Kidney tubule cell (primary cell): ENCODE measurements around the gene NDUFAF2.
"Not testable (repeated sequence)": the region's sequence is repeated elsewhere in the genome, so short reads cannot be mapped to it uniquely, and the experiment has no call there.

Source experiments
- DNase-seq: peaks from one replicate; pipeline ENCODE4 v3.0.0-alpha.2; 2018; ENCODE audit warnings: low spot score

The NDUFAF2 gene, protein sequence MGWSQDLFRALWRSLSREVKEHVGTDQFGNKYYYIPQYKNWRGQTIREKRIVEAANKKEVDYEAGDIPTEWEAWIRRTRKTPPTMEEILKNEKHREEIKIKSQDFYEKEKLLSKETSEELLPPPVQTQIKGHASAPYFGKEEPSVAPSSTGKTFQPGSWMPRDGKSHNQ

DNA sequence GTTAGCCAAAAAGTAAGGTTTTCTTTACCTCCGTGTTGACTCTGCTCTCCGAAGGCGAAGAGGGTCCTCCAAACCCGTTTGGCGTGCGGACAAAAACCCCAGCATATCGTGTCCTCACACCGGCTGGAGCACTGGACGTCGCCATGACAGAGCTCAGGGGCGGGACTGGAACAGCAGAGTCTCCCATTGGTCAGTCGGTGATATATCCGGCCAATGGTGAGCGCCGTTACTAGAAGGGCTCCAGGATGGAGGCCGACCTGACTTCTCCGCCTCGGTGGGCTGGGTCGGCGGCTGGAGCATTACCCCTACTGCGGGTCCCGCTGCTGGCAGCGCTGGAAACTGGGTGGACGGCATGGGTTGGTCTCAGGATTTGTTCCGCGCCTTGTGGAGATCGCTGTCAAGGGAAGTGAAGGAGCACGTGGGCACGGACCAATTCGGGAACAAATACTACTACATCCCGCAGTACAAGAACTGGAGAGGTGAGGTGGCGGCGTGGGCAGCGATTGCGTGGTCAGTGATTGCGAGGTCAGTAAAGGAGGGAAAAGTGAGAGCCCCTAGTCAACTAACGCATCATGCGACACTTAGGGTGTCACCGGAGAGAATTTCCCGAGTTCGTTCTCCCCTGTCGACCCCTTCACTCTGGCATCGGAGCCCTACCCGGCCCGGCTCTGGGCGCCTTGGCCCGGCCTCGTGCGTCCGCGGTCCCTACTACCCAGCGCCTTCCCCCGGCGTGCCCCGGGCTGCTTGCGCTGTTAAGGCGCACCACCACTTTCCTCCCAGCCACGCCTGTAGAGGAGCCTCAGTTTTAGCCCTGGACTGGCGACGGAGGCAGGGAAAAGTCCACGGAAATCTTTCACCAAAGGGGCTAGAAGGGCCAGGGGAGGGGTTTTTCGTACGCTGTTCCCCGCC is at the start of gene NDUFAF2, which contains the start of gene ERCC8:
Gene NDUFAF2 (plus strand): TSS at position 302 of the 909 bp plus-strand sequence. CDS start 51 bp downstream, at position 353.
Gene ERCC8 (minus strand): TSS at position 167 of the 909 bp plus-strand sequence. CDS start 62 bp downstream, at position 105.
- DNase-seq, result peak; percentile 92

GRCh38 chr5:60896991-60897390 is 48.0 kb upstream of the NDUFAF2 start:
- DNase-seq, result no peak

- no peak for DNase-seq
These were observed 41.6 kb upstream of the NDUFAF2 start for GRCh38 chr5:60903356-60903755.

DNA sequence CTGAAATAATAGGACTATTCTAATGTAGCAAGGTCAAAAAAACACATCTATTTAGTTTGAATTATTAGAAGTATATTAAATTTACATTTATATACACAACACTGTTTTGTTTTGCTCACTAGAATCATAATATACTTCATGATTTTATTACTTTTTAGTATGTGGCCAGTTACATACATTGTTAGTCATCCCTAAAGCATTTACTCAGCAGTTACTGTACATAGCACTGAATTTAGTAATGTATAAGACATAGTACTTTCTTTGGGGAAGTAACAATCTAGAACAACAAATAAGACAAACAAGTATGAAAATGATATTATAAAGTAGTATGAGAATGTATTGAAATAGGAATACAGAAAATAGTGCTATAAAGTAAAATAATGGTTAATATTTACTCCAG is 28.4 kb upstream of the NDUFAF2 start:
- DNase-seq, result no peak

DNA sequence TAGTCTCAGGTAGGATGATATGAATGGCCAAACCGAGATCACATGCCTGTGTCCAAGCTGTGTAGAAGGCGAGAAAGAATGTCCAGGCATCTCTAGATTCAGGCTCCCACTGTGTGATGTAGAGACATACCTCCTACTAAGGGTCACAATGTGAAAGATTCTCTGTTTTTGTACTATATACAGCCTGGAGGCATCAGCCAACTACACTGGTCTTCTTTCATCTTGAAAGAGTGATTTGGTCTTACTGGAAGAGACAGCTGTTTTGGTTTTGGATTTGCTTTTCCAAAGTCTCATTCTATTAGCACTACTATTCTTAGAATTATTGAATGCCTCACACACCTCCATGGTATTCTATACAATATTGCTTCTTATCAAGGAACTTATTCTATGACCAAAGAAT is 26.5 kb upstream of the NDUFAF2 start:
- DNase-seq, result no peak

- no peak for DNase-seq
These were observed 17.6 kb upstream of the NDUFAF2 start for GRCh38 chr5:60927450-60927849.

- DNase-seq, result no peak
These were observed 16.0 kb upstream of the NDUFAF2 start for GRCh38 chr5:60929024-60929423.

DNA sequence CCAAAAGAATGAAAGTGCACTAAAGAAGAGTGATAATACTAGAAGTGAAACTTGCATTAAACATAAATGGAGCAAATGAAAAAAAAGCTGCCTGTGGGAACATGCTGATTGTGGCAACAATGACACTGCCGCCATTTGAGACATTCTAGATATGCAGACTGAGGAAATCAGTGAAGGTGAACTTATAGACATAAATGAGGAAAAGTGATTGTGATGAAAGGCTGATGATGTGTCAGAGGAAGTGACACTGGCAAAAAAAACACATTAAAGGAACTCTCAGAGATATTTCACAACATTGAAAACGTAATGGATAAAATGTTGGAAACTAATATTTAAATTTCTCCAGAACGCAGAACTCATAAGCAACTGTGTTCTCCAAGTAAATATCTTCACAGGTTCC is 1.4 kb upstream of the NDUFAF2 start:
- peak; percentile 25 for DNase-seq

DNA sequence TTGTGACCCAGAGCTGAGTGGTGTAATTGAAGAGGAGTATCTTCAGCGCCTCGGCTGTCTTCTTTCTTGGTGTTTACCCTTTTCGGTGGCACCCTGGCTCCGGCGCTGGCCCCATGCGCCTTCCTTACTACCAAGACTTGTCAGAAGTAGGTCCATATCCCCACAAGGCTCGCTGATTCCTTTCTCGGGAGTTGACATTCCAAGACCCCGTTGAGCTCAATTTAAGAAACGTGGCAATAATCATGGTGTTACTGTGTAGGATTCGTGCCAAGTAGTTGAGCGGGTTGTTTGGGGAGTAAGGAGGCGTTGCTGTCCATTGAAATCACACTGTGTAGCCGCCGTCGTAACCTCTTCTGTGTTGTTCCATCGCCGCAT is 795 bp downstream of the NDUFAF2 start:
- peak; percentile 48 for DNase-seq

DNA sequence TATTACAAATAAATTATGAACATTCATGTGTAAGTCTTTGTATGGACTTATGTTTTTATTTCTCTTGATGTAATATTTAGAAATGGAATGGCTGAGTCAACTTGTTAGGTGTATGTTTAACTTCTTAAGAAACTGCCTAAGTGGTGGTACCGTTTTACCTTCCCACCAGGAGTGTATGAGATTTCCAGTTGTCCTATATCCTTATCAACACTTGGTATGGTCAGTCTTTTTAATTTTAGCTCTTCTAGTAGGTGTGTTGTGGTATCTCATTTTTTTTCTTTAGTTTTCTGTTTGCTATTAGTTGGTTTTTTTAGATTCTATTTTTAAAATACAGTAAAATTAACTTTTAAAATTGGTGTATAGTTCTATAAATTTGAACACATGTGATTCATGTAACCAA is 3.7 kb downstream of the NDUFAF2 start:
- DNase-seq, result no peak

DNA sequence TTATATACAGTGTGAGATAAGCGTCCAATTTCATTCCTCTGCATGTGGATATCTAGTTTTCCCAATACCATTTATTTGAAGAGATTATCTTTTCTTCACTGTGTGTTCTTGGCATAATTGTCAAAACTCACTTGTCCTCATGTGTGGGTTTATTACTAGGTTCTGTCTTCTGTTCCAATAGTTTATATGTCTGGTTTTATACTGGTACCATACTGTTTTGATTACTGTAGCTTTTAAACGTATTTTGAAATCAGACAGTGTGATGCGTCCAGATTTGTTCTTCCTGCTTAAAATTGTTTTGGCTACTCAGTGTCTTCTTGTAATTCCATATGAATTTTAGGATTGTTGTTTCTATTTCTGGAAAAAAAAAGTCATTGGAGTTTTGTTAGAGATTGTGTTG is 10.2 kb downstream of the NDUFAF2 start:
- no peak for DNase-seq

- no peak for DNase-seq
These were observed 13.1 kb downstream of the NDUFAF2 start for GRCh38 chr5:60958088-60958487.

GRCh38 chr5:60958712-60959111 is 13.7 kb downstream of the NDUFAF2 start:
- DNase-seq, result no peak

- peak; percentile 33 for DNase-seq
These were observed 14.2 kb downstream of the NDUFAF2 start for GRCh38 chr5:60959156-60959555.

- DNase-seq, result peak; percentile 12
These were observed 15.6 kb downstream of the NDUFAF2 start for GRCh38 chr5:60960591-60960990.

DNA sequence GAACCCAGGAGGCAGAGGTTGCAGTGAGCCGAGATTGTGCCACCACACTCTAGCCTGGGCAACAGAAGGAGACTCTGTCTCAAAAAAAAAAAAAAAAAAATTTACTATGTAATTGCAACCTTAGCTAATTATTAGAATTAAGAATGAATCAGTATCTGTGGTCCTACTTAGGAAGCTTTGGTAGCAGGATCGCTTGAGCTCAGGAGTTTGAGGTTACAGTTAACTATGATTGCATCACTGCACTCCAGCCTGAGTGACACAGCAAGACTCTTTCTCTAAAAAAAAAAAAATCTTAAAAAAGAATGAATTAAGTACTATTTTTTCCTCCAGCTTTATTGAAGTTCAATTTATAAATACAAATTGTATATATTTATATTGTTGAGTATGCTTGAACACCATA is 16.7 kb downstream of the NDUFAF2 start:
- peak; percentile 68 for DNase-seq

GRCh38 chr5:60972231-60972630 is 27.2 kb downstream of the NDUFAF2 start:
- peak; percentile 63 for DNase-seq

DNA sequence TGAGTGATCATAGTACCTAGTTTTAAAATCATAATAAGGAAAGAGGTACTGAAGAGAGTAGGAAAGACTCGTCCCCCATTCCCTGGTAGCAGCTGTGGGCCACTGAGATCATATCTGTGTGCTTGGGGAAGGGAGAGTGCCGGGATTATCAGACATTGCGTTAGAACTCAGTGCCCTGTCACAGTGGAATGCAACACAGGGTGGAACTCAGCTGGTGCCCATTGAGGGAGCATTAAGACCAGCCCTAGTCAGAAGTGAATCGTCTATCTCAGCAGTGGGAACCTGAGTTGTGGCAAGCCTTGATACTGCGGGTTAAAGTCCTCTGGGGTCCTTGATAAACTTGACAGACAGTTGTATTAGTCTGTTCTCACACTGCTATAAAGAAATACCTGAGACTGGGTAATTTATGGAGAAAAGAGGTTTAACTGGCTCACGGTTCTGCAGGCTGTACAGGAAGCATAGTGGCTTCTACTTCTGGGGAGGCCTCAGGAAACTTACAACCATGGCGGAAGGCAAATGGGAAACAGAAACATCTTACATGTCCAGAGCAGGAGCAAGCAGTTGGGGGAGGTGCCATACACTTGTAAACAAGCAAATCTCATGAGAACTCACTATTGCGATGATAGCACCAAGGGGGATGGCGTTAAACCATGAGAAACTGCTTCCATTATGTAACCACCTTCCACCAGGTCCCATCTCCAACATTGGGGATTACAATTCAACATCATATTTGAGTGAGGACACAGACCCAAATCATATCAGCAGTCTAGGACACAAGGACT is 33.1 kb downstream of the NDUFAF2 start:
- no peak for DNase-seq

DNA sequence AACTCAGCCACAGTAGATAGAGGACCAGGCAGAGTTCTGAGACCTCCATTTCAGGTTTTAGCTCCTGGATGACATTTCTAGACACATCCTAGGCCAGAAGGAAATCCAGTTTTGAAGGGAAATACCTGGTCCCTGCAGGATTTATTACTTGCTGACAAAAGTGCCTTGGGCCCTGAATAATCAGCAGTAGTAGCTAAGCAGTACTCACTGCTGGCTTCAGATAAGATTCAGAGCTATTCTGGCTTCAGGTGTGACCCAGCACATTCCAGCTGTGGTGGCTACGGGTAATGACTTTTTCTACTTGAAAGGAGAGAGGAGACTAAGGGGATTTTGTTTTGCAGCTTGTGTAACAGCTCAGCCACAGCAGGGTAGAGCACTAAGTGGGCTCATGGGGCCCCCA is 34.0 kb downstream of the NDUFAF2 start:
- DNase-seq, result peak; percentile 15

DNA sequence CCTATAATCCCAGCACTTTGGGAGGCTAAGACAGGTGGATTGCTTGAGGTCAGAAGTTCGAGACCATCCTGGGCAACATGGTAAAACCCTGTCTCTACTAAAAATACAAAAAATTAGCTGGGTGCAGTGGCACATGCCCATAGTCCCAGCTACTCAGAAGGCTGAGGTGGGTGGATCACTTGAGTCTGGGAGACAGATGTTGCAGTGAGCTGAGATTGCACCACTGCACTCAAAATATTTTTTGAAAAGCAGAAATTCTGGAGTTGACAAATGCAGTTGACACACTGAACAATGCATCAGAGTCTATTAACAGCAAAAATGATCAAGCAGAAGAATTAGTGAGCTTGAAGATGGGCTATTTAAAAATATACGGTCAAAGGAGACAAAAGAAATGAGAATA is 35.5 kb downstream of the NDUFAF2 start:
- no peak for DNase-seq

- not testable (repeated sequence) for DNase-seq
These were observed 37.1 kb downstream of the NDUFAF2 start for GRCh38 chr5:60982127-60982526.

DNA sequence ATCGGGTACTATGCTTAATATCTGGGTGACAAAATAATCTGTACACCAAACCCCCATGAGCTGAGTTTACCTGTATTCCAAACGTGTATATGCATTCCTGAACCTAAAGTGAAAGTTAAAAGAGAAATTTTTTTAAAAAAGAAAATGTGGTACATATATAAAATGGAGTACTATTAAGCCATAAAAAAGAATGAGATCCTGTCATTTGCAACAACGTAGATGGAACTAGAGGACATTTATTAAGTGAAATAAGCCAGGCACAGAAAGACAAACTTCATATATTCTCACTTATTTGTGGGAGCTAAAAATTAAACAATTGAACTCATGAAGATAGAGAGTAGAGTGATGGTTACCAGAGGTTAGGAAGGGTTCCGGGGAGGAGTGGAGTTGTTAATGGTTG is 44.8 kb downstream of the NDUFAF2 start:
- no peak for DNase-seq

DNA sequence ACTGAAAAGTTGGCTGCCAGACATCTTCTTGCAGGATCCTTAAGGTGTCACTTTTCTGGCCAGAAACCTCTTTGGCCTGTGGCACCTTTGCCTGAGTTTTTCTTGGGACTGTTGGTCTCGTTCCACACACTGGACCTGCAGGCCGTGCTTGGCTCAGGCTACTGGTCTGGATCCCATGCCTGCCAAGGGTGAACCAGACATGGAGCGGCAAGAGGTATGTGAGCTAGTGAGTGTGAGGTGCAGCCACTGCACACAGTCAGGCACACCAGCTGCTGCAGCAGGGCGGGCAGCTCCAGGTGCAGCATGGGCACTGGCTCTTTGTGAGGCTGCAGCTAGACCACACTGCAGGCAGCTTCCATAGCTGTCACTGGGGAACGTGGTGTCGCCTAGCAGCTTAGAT is 47.9 kb downstream of the NDUFAF2 start:
- DNase-seq, result no peak
